ENCODE data around the gene KCNQ1OT1.

Gene KCNQ1OT1

GRCh38 chr11:2586087-2586792, 113.6 kb downstream of the KCNQ1OT1 start:
- Histone ChIP-seq H3K27me3 (no peaks in the 10 kb centered on the region), H3K4me3 (ENCODE audit: low read depth in 1 of 2, low read length in 1 of 2) (no peak overlapping the region), H3K36me3 (peaks cover 62% of the 10 kb centered on the region), H3K4me1 (ENCODE audit: control insufficient read depth in 1 of 2, insufficient read depth in 1 of 2, low read depth in 1 of 2, low read length in 1 of 2) (no peaks in the 10 kb centered on the region), H3K27ac (no peak overlapping the region), H3K9me3 (no peaks in the 10 kb centered on the region)
- TF ChIP-seq CTCF (IDR thresholded peaks at IDR 0.05) = no peak

GRCh38 chr11:2585566-2586086, 114.2 kb downstream of the KCNQ1OT1 start:
- Histone ChIP-seq H3K27ac (no peak overlapping the region), H3K4me1 (ENCODE audit: control insufficient read depth in 1 of 2, insufficient read depth in 1 of 2, low read depth in 1 of 2, low read length in 1 of 2) (no peaks in the 10 kb centered on the region)
- no peak for TF ChIP-seq CTCF (IDR thresholded peaks at IDR 0.05)

GRCh38 chr11:2584812-2585565, 114.8 kb downstream of the KCNQ1OT1 start:
- Histone ChIP-seq H3K9me3 (no peaks in the 10 kb centered on the region), H3K4me1 (ENCODE audit: control insufficient read depth in 1 of 2, insufficient read depth in 1 of 2, low read depth in 1 of 2, low read length in 1 of 2) (no peaks in the 10 kb centered on the region), H3K27ac (no peak overlapping the region), H3K36me3 (peaks cover 50% of the 10 kb centered on the region), H3K27me3 (no peaks in the 10 kb centered on the region), H3K4me3 (ENCODE audit: low read depth in 1 of 2, low read length in 1 of 2) (no peak overlapping the region)
- TF ChIP-seq CTCF (IDR thresholded peaks at IDR 0.05) = no peak

More at GRCh38 chr11:2585566-2586086, 114.2 kb downstream of the KCNQ1OT1 start:
- Histone ChIP-seq H3K4me3 (ENCODE audit: low read depth in 1 of 2, low read length in 1 of 2) (no peak overlapping the region), H3K27me3 (no peaks in the 10 kb centered on the region), H3K9me3 (no peaks in the 10 kb centered on the region), H3K36me3 (peaks cover 56% of the 10 kb centered on the region)

- H3K4me1 ChIP-seq (ENCODE audit: control insufficient read depth in 1 of 2, insufficient read depth in 1 of 2, low read depth in 1 of 2, low read length in 1 of 2) = no peaks in the 10 kb centered on the region
- peaks cover 44% of the 10 kb centered on the region for H3K36me3 ChIP-seq
- no peak overlapping the region for H3K27ac ChIP-seq
- no peaks in the 10 kb centered on the region for H3K9me3 ChIP-seq
- no peak for TF ChIP-seq CTCF (IDR thresholded peaks at IDR 0.05)
- H3K27me3 ChIP-seq = no peaks in the 10 kb centered on the region
- H3K4me3 ChIP-seq (ENCODE audit: low read depth in 1 of 2, low read length in 1 of 2) = no peak overlapping the region
These were observed 115.4 kb downstream of the KCNQ1OT1 start for GRCh38 chr11:2584434-2584811.

- H3K9me3 ChIP-seq = no peaks in the 10 kb centered on the region
- peaks cover 36% of the 10 kb centered on the region for H3K36me3 ChIP-seq
These were observed 116.2 kb downstream of the KCNQ1OT1 start for GRCh38 chr11:2583605-2583958.

More at GRCh38 chr11:2583605-2583958, 116.2 kb downstream of the KCNQ1OT1 start:
- TF ChIP-seq CTCF (IDR thresholded peaks at IDR 0.05) = no peak
- H3K4me3 ChIP-seq (ENCODE audit: low read depth in 1 of 2, low read length in 1 of 2) = no peak overlapping the region
- H3K27ac ChIP-seq = no peak overlapping the region
- no peaks in the 10 kb centered on the region for H3K27me3 ChIP-seq
- no peaks in the 10 kb centered on the region for H3K4me1 ChIP-seq (ENCODE audit: control insufficient read depth in 1 of 2, insufficient read depth in 1 of 2, low read depth in 1 of 2, low read length in 1 of 2)
